CD4-positive, alpha-beta T cell (primary cell): ENCODE data around the gene GMPPA. TPM values are rescaled to one million over a fixed set of nuclear protein-coding genes. Genes with fewer than 3 reads are reported as not detected.

Experiments
- ATAC-seq: fragments of 200-7000 bp; cut with Tn5 transposase; one replicate; pipeline ENCODE4 v1.10.0; 2022; ENCODE audit warnings: mild to moderate bottlenecking; ENCODE audit not compliant: poor library complexity
- CTCF ChIA-PET: fragments of 350-600 bp; sonication (Branson Sonifier 250); formaldehyde crosslinking; loops from one replicate; lab custom pipeline; 2021; ENCODE audit warnings: antibody characterized with exemption, inconsistent platforms; lab: Charles Lee
- POLR2A ChIA-PET: fragments of 350-600 bp; sonication (Branson Sonifier 250); formaldehyde crosslinking; loops from one replicate; lab custom pipeline; 2021; ENCODE audit warnings: antibody characterized with exemption, inconsistent platforms; lab: Charles Lee
- DNase-seq, 14 experiments: peaks; one replicate each; pipeline ENCODE4 v3.0.0-alpha.2; 2013 to 2020; ENCODE audit warnings: mixed read lengths in 2 of 14
- H3K27ac ChIP-seq, 2 donors: one replicate each; pipeline versions ENCODE4 v1.5.1 to v1.7.0; 2013; ENCODE audit warnings: low read length in 2 of 2, low read depth in 1 of 2, mild to moderate bottlenecking in 1 of 2
- H3K27me3 ChIP-seq, 2 experiments: 1 replicate in 1 of 2; 2 replicates in 1 of 2; pipeline versions ENCODE4 v1.6.1 to v1.7.0; 2013; ENCODE audit warnings: low read length in 2 of 2, control low read depth in 1 of 2, mild to moderate bottlenecking in 1 of 2, moderate library complexity in 1 of 2; ENCODE audit not compliant: insufficient read depth in 2 of 2, control insufficient read depth in 1 of 2
- H3K36me3 ChIP-seq: one replicate; pipeline ENCODE4 v1.6.1; 2013; ENCODE audit warnings: low read length, control low read depth; ENCODE audit not compliant: insufficient read depth
- H3K4me1 ChIP-seq: one replicate; pipeline ENCODE4 v1.6.1; 2013; ENCODE audit warnings: low read length, control low read depth; ENCODE audit not compliant: insufficient read depth
- H3K4me3 ChIP-seq: one replicate; pipeline ENCODE4 v1.5.1; 2013; ENCODE audit warnings: mild to moderate bottlenecking, low read length, moderate library complexity
- H3K9me3 ChIP-seq, 2 experiments: 1 replicate in 1 of 2; 2 replicates in 1 of 2; pipeline versions ENCODE4 v1.6.1 to v1.7.0; 2013; ENCODE audit warnings: low read length in 2 of 2, mild to moderate bottlenecking in 2 of 2, control low read depth in 1 of 2, moderate library complexity in 1 of 2; ENCODE audit not compliant: control insufficient read depth in 1 of 2, insufficient read depth in 1 of 2
- H3K27ac Mint-ChIP-seq: one replicate; pipeline ENCODE4 v1.8.0; 2020; ENCODE audit warnings: mixed read lengths
- H3K27me3 Mint-ChIP-seq: one replicate; pipeline ENCODE4 v1.8.0; 2021; ENCODE audit warnings: mixed read lengths
- H3K36me3 Mint-ChIP-seq: one replicate; pipeline ENCODE4 v1.8.0; 2021; ENCODE audit warnings: low read depth, mixed read lengths
- H3K4me1 Mint-ChIP-seq: one replicate; pipeline ENCODE4 v1.8.0; 2021; ENCODE audit warnings: low read depth, mixed read lengths
- H3K4me3 Mint-ChIP-seq: one replicate; pipeline ENCODE4 v1.8.0; 2020; ENCODE audit warnings: mild to moderate bottlenecking, mixed read lengths
- H3K9me3 Mint-ChIP-seq: one replicate; pipeline ENCODE4 v1.8.0; 2020; ENCODE audit warnings: mixed read lengths
- intact Hi-C, 2 experiments: fragments of 100-400 bp; cut with DNase I in 1 of 2; cut with micrococcal nuclease in 1 of 2; formaldehyde crosslinking; loops; one replicate each; pipeline versions ENCODE4 v1.15.1 to v1.9.0; 2023 to 2025; cut with DNase I, micrococcal nuclease
- total RNA-seq, 174 experiments: library from RNA in 2 of 174; stranded (reverse) in 2 of 174; gene quantifications; one replicate each; pipeline ENCODE4 v1.2.3 and lab custom pipeline; 2021 to 2026
- TF ChIP-seq, protein P1 (sequence below): fragments of 200-600 bp; IDR thresholded peaks from one replicate; pipeline ENCODE4 v1.8.0; 2022; ENCODE audit warnings: antibody characterized with exemption, mild to moderate bottlenecking

The GMPPA gene
- total RNA-seq, 2 experiments from 2014 or later = 13.3 to 14.4 TPM

DNA sequence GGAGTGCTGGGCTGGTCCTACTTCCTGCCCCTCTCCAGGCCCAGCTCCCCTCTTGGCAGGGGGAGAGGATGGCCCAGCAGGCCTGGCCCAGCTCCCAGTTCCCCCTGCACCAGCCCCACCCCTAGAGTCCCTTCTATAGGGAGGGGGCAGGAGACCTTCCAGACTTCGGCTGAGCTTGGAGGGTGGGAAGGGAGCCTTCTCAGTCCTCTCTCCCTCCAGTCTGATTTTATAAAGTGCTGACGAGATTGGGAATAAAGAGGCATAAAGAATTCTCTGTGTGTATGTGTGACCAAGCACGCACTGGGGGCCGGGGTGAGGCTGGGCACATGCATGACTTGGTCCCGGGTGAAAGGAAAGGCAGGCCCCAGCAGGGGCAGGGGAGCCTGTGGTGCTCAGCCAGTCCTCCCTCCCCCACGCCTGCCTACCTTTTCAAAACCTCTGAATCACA is 39.8 kb downstream of the GMPPA start:
- no peaks in the 10 kb centered on the region for H3K27me3 ChIP-seq
- no peaks in the 10 kb centered on the region for H3K36me3 ChIP-seq
- ATAC-seq (no peak), DNase-seq (no peak)
- peaks cover 11% of the 10 kb centered on the region for H3K27me3 Mint-ChIP-seq
- H3K4me1 ChIP-seq = peaks cover 22% of the 10 kb centered on the region
- no peak overlapping the region for H3K27ac ChIP-seq
- TF ChIP-seq, protein P1, sequence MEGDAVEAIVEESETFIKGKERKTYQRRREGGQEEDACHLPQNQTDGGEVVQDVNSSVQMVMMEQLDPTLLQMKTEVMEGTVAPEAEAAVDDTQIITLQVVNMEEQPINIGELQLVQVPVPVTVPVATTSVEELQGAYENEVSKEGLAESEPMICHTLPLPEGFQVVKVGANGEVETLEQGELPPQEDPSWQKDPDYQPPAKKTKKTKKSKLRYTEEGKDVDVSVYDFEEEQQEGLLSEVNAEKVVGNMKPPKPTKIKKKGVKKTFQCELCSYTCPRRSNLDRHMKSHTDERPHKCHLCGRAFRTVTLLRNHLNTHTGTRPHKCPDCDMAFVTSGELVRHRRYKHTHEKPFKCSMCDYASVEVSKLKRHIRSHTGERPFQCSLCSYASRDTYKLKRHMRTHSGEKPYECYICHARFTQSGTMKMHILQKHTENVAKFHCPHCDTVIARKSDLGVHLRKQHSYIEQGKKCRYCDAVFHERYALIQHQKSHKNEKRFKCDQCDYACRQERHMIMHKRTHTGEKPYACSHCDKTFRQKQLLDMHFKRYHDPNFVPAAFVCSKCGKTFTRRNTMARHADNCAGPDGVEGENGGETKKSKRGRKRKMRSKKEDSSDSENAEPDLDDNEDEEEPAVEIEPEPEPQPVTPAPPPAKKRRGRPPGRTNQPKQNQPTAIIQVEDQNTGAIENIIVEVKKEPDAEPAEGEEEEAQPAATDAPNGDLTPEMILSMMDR = no peak
- POLR2A ChIA-PET = no interaction called here
- no peaks in the 10 kb centered on the region for H3K9me3 ChIP-seq
- H3K4me3 ChIP-seq = no peak overlapping the region
- peak overlapping the region; percentile 54 for H3K4me3 Mint-ChIP-seq
- intact Hi-C loops = no loop called here
- no peak overlapping the region for H3K27ac Mint-ChIP-seq
- CTCF ChIA-PET = no interaction called here
- H3K4me1 Mint-ChIP-seq = peaks cover 12% of the 10 kb centered on the region
- H3K36me3 Mint-ChIP-seq = peaks cover 6% of the 10 kb centered on the region
- no peaks in the 10 kb centered on the region for H3K9me3 Mint-ChIP-seq

DNA sequence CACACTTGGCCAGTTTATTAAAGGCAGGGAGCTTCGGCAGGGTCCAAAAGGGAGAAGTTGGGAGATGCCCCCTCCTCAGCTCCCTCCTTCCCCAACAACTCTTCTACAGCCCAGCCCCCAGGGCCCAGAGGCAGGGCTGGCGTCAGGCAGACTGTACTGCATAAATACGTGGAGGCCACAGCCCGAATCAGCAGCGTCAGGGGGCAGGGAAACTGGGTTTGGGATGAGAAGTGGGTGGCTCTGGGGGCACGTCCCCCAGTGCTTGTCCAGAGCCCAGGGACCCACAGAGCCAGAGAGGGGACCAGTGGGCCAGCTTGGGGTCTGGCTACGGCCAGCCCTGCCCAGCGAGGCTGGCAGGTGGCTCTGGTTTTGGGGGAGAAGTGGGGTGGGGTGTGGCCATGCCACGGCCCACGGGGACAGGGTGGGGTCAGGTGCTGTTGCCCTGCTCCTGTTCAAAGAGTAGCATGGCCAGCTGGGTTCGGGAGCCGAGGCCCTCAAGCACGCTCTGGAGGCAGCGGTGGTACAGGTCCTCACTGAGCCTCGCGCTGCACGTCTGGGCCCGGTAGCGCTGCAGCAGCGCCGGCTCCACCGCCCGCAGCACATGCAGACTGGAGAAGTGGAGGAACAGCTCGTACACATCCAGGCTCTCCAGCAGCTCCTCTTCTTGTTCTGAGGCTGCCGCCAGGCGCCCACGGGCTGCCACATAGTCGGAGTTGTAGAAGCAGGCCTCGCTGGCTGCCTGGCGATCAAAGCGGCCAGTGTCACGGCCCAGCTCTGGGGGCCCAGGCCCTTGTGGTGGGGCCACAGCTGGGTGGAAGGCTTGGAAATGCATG is 40.5 kb downstream of the GMPPA start:
- peaks cover 9% of the 10 kb centered on the region for H3K27me3 Mint-ChIP-seq
- DNase-seq (no peak), ATAC-seq (no peak)
- TF ChIP-seq, protein P1 = no peak
- H3K9me3 Mint-ChIP-seq = no peaks in the 10 kb centered on the region
- H3K4me1 ChIP-seq = peaks cover 27% of the 10 kb centered on the region
- H3K9me3 ChIP-seq = no peaks in the 10 kb centered on the region
- H3K4me3 Mint-ChIP-seq = peak overlapping the region; percentile 54
- H3K27me3 ChIP-seq = no peaks in the 10 kb centered on the region
- peaks cover 13% of the 10 kb centered on the region for H3K4me1 Mint-ChIP-seq
- intact Hi-C loops = no loop called here
- H3K27ac Mint-ChIP-seq = no peak overlapping the region
- H3K36me3 ChIP-seq = no peaks in the 10 kb centered on the region
- POLR2A ChIA-PET = no interaction called here
- peaks cover 6% of the 10 kb centered on the region for H3K36me3 Mint-ChIP-seq
- no peak overlapping the region for H3K27ac ChIP-seq
- H3K4me3 ChIP-seq = no peak overlapping the region
- CTCF ChIA-PET = interaction anchor here (3.2 to 4.5 kb wide), 2 partner anchors 9 to 21 kb away, joined by 21 to 27 read pairs; no protein-coding TSS in a partner anchor

DNA sequence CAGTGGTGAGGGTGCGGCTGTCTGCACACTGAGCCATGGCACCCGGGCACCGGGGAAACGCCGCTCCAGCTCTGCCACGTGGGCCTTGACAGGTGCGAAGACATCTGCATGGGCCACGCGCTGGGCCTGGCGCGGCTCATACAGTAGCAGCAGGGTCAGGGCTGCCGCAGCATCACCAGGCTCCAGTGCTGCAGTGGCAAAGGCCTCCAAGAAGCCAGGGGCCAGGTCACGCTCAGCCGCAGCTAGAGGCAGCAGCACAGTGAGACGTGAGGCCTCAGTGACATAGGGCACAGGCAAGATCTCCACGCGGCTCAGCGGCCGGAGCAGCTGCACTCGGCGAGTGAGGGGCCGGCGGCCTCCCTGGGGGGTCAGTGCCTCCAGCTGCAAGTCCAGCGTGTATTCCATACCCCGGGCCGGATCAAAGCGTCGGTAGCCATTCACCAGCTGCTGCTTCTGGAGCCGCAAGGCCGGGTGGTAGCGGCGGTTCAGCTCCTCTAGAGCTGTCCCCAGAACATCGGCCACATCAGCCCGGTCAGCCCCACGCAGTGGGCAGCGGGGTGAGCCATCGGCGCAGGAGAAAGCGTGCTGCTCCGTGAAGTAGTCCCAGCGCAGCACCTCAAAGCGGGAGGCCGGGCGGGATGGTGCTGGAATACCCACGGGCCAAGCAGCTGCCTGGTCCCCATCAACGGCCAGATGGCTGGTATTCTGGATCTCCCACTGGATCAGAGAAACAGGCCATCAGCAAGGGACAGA is 41.4 kb downstream of the GMPPA start:
- H3K9me3 ChIP-seq = no peaks in the 10 kb centered on the region
- Mint-ChIP-seq H3K36me3 (peaks cover 6% of the 10 kb centered on the region), H3K4me3 (peak overlapping the region; percentile 48), H3K27me3 (peaks cover 9% of the 10 kb centered on the region), H3K27ac (no peak overlapping the region), H3K9me3 (no peaks in the 10 kb centered on the region), H3K4me1 (peaks cover 22% of the 10 kb centered on the region)
- peaks cover 32% of the 10 kb centered on the region for H3K4me1 ChIP-seq
- DNase-seq (no peak), ATAC-seq (no peak)
- H3K27me3 ChIP-seq = no peaks in the 10 kb centered on the region
- H3K27ac ChIP-seq = no peak overlapping the region
- H3K4me3 ChIP-seq = no peak overlapping the region
- CTCF ChIA-PET = interaction anchor here (0.9 to 4.5 kb wide), 6 partner anchors 10 to 152 kb away, joined by 3 to 27 read pairs (median 3); no protein-coding TSS in a partner anchor
- TF ChIP-seq, protein P1 = no peak
- POLR2A ChIA-PET = no interaction called here
- no peaks in the 10 kb centered on the region for H3K36me3 ChIP-seq
- intact Hi-C loops = loop anchor here in 1 of 2 experiments (2.0 to 10.0 kb wide), 7 partner anchors 21 to 975 kb away; partner anchors contain the start of genes CNOT9, DNPEP, USP37 and ZFAND2B
